ENCODE results near the gene LIN7A.

Gene LIN7A

GRCh38 chr12:80849337-80849736 lies 88.4 kb downstream of the LIN7A start:
- H3K9ac ChIP-seq (ENCODE audit: low read depth, low read length), result no peak overlapping the region
- no peaks in the 10 kb centered on the region for H3K36me3 ChIP-seq (ENCODE audit: insufficient read depth, low read depth, low read length)
- H3K4me1 ChIP-seq (ENCODE audit: insufficient read depth, low read length), result peaks cover 30% of the 10 kb centered on the region; the same call in 1 of the 2 replicates
- H3K4me3 ChIP-seq (ENCODE audit: low read length), result no peak overlapping the region
- no peak overlapping the region for H3K27ac ChIP-seq (ENCODE audit: low read length)
- no peaks in the 10 kb centered on the region for H3K9me3 ChIP-seq (ENCODE audit: insufficient read depth, low read depth, low read length)
- H3K27me3 ChIP-seq (ENCODE audit: insufficient read depth, low read length), result no peaks in the 10 kb centered on the region

GRCh38 chr12:80848858-80849257 lies 88.9 kb downstream of the LIN7A start:
- H3K27ac ChIP-seq (ENCODE audit: low read length), result peak overlapping the region; percentile 7
- H3K9ac ChIP-seq (ENCODE audit: low read depth, low read length), result no peak overlapping the region
- no peak overlapping the region for H3K4me3 ChIP-seq (ENCODE audit: low read length)
- peaks cover 30% of the 10 kb centered on the region; the same call in 1 of the 2 replicates for H3K4me1 ChIP-seq (ENCODE audit: insufficient read depth, low read length)
- no peaks in the 10 kb centered on the region for H3K27me3 ChIP-seq (ENCODE audit: insufficient read depth, low read length)
- no peaks in the 10 kb centered on the region for H3K36me3 ChIP-seq (ENCODE audit: insufficient read depth, low read depth, low read length)
- no peaks in the 10 kb centered on the region for H3K9me3 ChIP-seq (ENCODE audit: insufficient read depth, low read depth, low read length)

- Histone ChIP-seq H3K9ac (ENCODE audit: low read depth, low read length) (no peak overlapping the region), H3K4me1 (ENCODE audit: insufficient read depth, low read length) (peaks cover 30% of the 10 kb centered on the region; the same call in 1 of the 2 replicates), H3K27me3 (ENCODE audit: insufficient read depth, low read length) (no peaks in the 10 kb centered on the region), H3K4me3 (ENCODE audit: low read length) (no peak overlapping the region), H3K36me3 (ENCODE audit: insufficient read depth, low read depth, low read length) (no peaks in the 10 kb centered on the region), H3K9me3 (ENCODE audit: insufficient read depth, low read depth, low read length) (no peaks in the 10 kb centered on the region), H3K27ac (ENCODE audit: low read length) (no peak overlapping the region)
These were observed 90.2 kb downstream of the LIN7A start for GRCh38 chr12:80847575-80847974.

GRCh38 chr12:80846952-80847351 lies 90.8 kb downstream of the LIN7A start:
- Histone ChIP-seq H3K27me3 (ENCODE audit: insufficient read depth, low read length) (no peaks in the 10 kb centered on the region), H3K9ac (ENCODE audit: low read depth, low read length) (no peak overlapping the region), H3K4me1 (ENCODE audit: insufficient read depth, low read length) (peaks cover 30% of the 10 kb centered on the region; the same call in 1 of the 2 replicates), H3K9me3 (ENCODE audit: insufficient read depth, low read depth, low read length) (no peaks in the 10 kb centered on the region), H3K4me3 (ENCODE audit: low read length) (peak overlapping the region; percentile 43; the same call in 1 of the 2 replicates), H3K36me3 (ENCODE audit: insufficient read depth, low read depth, low read length) (no peaks in the 10 kb centered on the region), H3K27ac (ENCODE audit: low read length) (no peak overlapping the region)

GRCh38 chr12:80845639-80846038 lies 92.1 kb downstream of the LIN7A start:
- Histone ChIP-seq H3K4me1 (ENCODE audit: insufficient read depth, low read length) (peaks cover 30% of the 10 kb centered on the region; the same call in 1 of the 2 replicates), H3K9me3 (ENCODE audit: insufficient read depth, low read depth, low read length) (no peaks in the 10 kb centered on the region), H3K27ac (ENCODE audit: low read length) (no peak overlapping the region), H3K36me3 (ENCODE audit: insufficient read depth, low read depth, low read length) (no peaks in the 10 kb centered on the region), H3K9ac (ENCODE audit: low read depth, low read length) (no peak overlapping the region), H3K27me3 (ENCODE audit: insufficient read depth, low read length) (no peaks in the 10 kb centered on the region), H3K4me3 (ENCODE audit: low read length) (no peak overlapping the region)

GRCh38 chr12:80843969-80844368 lies 93.8 kb downstream of the LIN7A start:
- Histone ChIP-seq H3K36me3 (ENCODE audit: insufficient read depth, low read depth, low read length) (no peaks in the 10 kb centered on the region), H3K27me3 (ENCODE audit: insufficient read depth, low read length) (no peaks in the 10 kb centered on the region), H3K4me3 (ENCODE audit: low read length) (no peak overlapping the region), H3K27ac (ENCODE audit: low read length) (no peak overlapping the region), H3K9me3 (ENCODE audit: insufficient read depth, low read depth, low read length) (no peaks in the 10 kb centered on the region), H3K9ac (ENCODE audit: low read depth, low read length) (no peak overlapping the region), H3K4me1 (ENCODE audit: insufficient read depth, low read length) (peaks cover 20% of the 10 kb centered on the region; the same call in 1 of the 2 replicates)

- Histone ChIP-seq H3K27ac (ENCODE audit: low read length) (no peak overlapping the region), H3K9ac (ENCODE audit: low read depth, low read length) (no peak overlapping the region), H3K27me3 (ENCODE audit: insufficient read depth, low read length) (no peaks in the 10 kb centered on the region), H3K36me3 (ENCODE audit: insufficient read depth, low read depth, low read length) (no peaks in the 10 kb centered on the region), H3K4me1 (ENCODE audit: insufficient read depth, low read length) (peaks cover 3% of the 10 kb centered on the region; the same call in 1 of the 2 replicates), H3K4me3 (ENCODE audit: low read length) (no peak overlapping the region), H3K9me3 (ENCODE audit: insufficient read depth, low read depth, low read length) (no peaks in the 10 kb centered on the region)
These were observed 99.0 kb downstream of the LIN7A start for GRCh38 chr12:80838708-80839107.

- H3K27ac ChIP-seq (ENCODE audit: low read length), result no peak overlapping the region
- H3K9me3 ChIP-seq (ENCODE audit: insufficient read depth, low read depth, low read length), result no peaks in the 10 kb centered on the region
- H3K4me3 ChIP-seq (ENCODE audit: low read length), result no peak overlapping the region
- H3K27me3 ChIP-seq (ENCODE audit: insufficient read depth, low read length), result no peaks in the 10 kb centered on the region
- H3K9ac ChIP-seq (ENCODE audit: low read depth, low read length), result no peak overlapping the region
- no peaks in the 10 kb centered on the region for H3K36me3 ChIP-seq (ENCODE audit: insufficient read depth, low read depth, low read length)
- peaks cover 3% of the 10 kb centered on the region; the same call in 1 of the 2 replicates for H3K4me1 ChIP-seq (ENCODE audit: insufficient read depth, low read length)
These were observed 99.6 kb downstream of the LIN7A start for GRCh38 chr12:80838024-80838658.

GRCh38 chr12:80837342-80837978 lies 100.3 kb downstream of the LIN7A start:
- Histone ChIP-seq H3K9ac (ENCODE audit: low read depth, low read length) (no peak overlapping the region), H3K4me3 (ENCODE audit: low read length) (no peak overlapping the region), H3K36me3 (ENCODE audit: insufficient read depth, low read depth, low read length) (no peaks in the 10 kb centered on the region), H3K9me3 (ENCODE audit: insufficient read depth, low read depth, low read length) (no peaks in the 10 kb centered on the region), H3K27me3 (ENCODE audit: insufficient read depth, low read length) (no peaks in the 10 kb centered on the region), H3K27ac (ENCODE audit: low read length) (no peak overlapping the region), H3K4me1 (ENCODE audit: insufficient read depth, low read length) (peaks cover 3% of the 10 kb centered on the region; the same call in 1 of the 2 replicates)

GRCh38 chr12:80834724-80835123 lies 103.0 kb downstream of the LIN7A start:
- H3K4me3 ChIP-seq (ENCODE audit: low read length), result no peak overlapping the region
- H3K4me1 ChIP-seq (ENCODE audit: insufficient read depth, low read length), result peaks cover 3% of the 10 kb centered on the region; the same call in 1 of the 2 replicates
- H3K9me3 ChIP-seq (ENCODE audit: insufficient read depth, low read depth, low read length), result no peaks in the 10 kb centered on the region
- no peaks in the 10 kb centered on the region for H3K36me3 ChIP-seq (ENCODE audit: insufficient read depth, low read depth, low read length)
- no peak overlapping the region for H3K9ac ChIP-seq (ENCODE audit: low read depth, low read length)
- no peak overlapping the region for H3K27ac ChIP-seq (ENCODE audit: low read length)
- no peaks in the 10 kb centered on the region for H3K27me3 ChIP-seq (ENCODE audit: insufficient read depth, low read length)

- Histone ChIP-seq H3K27ac (ENCODE audit: low read length) (no peak overlapping the region), H3K27me3 (ENCODE audit: insufficient read depth, low read length) (no peaks in the 10 kb centered on the region), H3K36me3 (ENCODE audit: insufficient read depth, low read depth, low read length) (no peaks in the 10 kb centered on the region), H3K9ac (ENCODE audit: low read depth, low read length) (no peak overlapping the region), H3K9me3 (ENCODE audit: insufficient read depth, low read depth, low read length) (no peaks in the 10 kb centered on the region), H3K4me1 (ENCODE audit: insufficient read depth, low read length) (no peaks in the 10 kb centered on the region), H3K4me3 (ENCODE audit: low read length) (no peak overlapping the region)
These were observed 107.1 kb downstream of the LIN7A start for GRCh38 chr12:80830533-80831088.

GRCh38 chr12:80829767-80830166 lies 108.0 kb downstream of the LIN7A start:
- Histone ChIP-seq H3K9ac (ENCODE audit: low read depth, low read length) (no peak overlapping the region), H3K36me3 (ENCODE audit: insufficient read depth, low read depth, low read length) (no peaks in the 10 kb centered on the region), H3K4me1 (ENCODE audit: insufficient read depth, low read length) (no peaks in the 10 kb centered on the region), H3K27me3 (ENCODE audit: insufficient read depth, low read length) (no peaks in the 10 kb centered on the region), H3K27ac (ENCODE audit: low read length) (no peak overlapping the region), H3K4me3 (ENCODE audit: low read length) (no peak overlapping the region), H3K9me3 (ENCODE audit: insufficient read depth, low read depth, low read length) (no peaks in the 10 kb centered on the region)
